ENCODE data around the gene IGF2BP1. TPM values are rescaled to one million over a fixed set of nuclear protein-coding genes. Genes with fewer than 3 reads are reported as not detected.
A peak's percentile ranks its signal among the peaks of the same experiment; 100 is the strongest.

Gene IGF2BP1
- total and polyA plus RNA-seq, 8 donors, result under 0.01 to 1.0 TPM; not detected in 6

GRCh38 chr17:48998587-48999440 lies 1.6 kb downstream of the IGF2BP1 start:
- no peak for TF ChIP-seq CTCF (IDR thresholded peaks at IDR 0.05)
- intact Hi-C loops (cut with DNase I), result no loop called here
- Histone ChIP-seq H3K9me3 (no peaks in the 10 kb centered on the region), H3K27me3 (peaks cover 30 to 84% (median 47%) of the 10 kb centered on the region in 4 donors), H3K27ac (no peak overlapping the region), H3K4me1 (no peaks in the 10 kb centered on the region), H3K4me3 (no peak overlapping the region), H3K36me3 (no peaks in the 10 kb centered on the region)
- WGBS, 2 donors, result 15 to 20% methylated on average over 25 of the region's 25 CpGs
- DNase-seq (no peak), FAIRE-seq (no peak), ATAC-seq (no peak)

- no peak overlapping the region for H3K27ac ChIP-seq
- intact Hi-C loops (cut with DNase I), result no loop called here
- no peak for ATAC-seq
- no peak for FAIRE-seq
- H3K4me3 ChIP-seq, result no peak overlapping the region
- no peak for DNase-seq
- H3K4me1 ChIP-seq, result no peaks in the 10 kb centered on the region
- WGBS, 2 donors, result 50 to 79% methylated on average over 1 of the region's 1 CpG
- no peaks in the 10 kb centered on the region for H3K36me3 ChIP-seq
- TF ChIP-seq CTCF (IDR thresholded peaks at IDR 0.05), result no peak
- peaks cover 20 to 80% (median 35%) of the 10 kb centered on the region in 4 donors for H3K27me3 ChIP-seq
- H3K9me3 ChIP-seq, result no peaks in the 10 kb centered on the region
These were observed 3.8 kb downstream of the IGF2BP1 start for GRCh38 chr17:49000943-49001342.

GRCh38 chr17:49001671-49002070 lies 4.5 kb downstream of the IGF2BP1 start:
- intact Hi-C loops (cut with DNase I), result no loop called here

GRCh38 chr17:49002331-49002730 lies 5.1 kb downstream of the IGF2BP1 start:
- H3K4me3 ChIP-seq, result no peak overlapping the region
- peaks cover 17 to 75% (median 31%) of the 10 kb centered on the region in 4 donors for H3K27me3 ChIP-seq
- ATAC-seq, result no peak
- no peak overlapping the region for H3K27ac ChIP-seq
- DNase-seq, result no peak
- no peaks in the 10 kb centered on the region for H3K4me1 ChIP-seq
- no peak for TF ChIP-seq CTCF (IDR thresholded peaks at IDR 0.05)
- intact Hi-C loops (cut with DNase I), result no loop called here
- peak; percentile 45 for FAIRE-seq
- no peaks in the 10 kb centered on the region for H3K36me3 ChIP-seq
- no peaks in the 10 kb centered on the region for H3K9me3 ChIP-seq
- 70 to 84% methylated on average over 2 of the region's 2 CpGs for WGBS, 2 donors

More at GRCh38 chr17:49001671-49002070, 4.5 kb downstream of the IGF2BP1 start:
- no peaks in the 10 kb centered on the region for H3K9me3 ChIP-seq
- FAIRE-seq (no peak), ATAC-seq (no peak), DNase-seq (no peak)
- no peaks in the 10 kb centered on the region for H3K4me1 ChIP-seq
- no peaks in the 10 kb centered on the region for H3K36me3 ChIP-seq
- H3K27me3 ChIP-seq, result peaks cover 17 to 73% (median 34%) of the 10 kb centered on the region in 4 donors
- no peak for TF ChIP-seq CTCF (IDR thresholded peaks at IDR 0.05)
- no peak overlapping the region for H3K27ac ChIP-seq
- H3K4me3 ChIP-seq, result no peak overlapping the region

- Histone ChIP-seq H3K36me3 (no peaks in the 10 kb centered on the region), H3K27me3 (peaks cover 14 to 71% (median 30%) of the 10 kb centered on the region in 4 donors), H3K9me3 (no peaks in the 10 kb centered on the region), H3K27ac (no peak overlapping the region), H3K4me3 (no peak overlapping the region), H3K4me1 (no peaks in the 10 kb centered on the region)
- intact Hi-C loops (cut with DNase I), result no loop called here
- FAIRE-seq, result no peak
- ATAC-seq, result no peak
- no peak for TF ChIP-seq CTCF (IDR thresholded peaks at IDR 0.05)
- no peak for DNase-seq
These were observed 5.6 kb downstream of the IGF2BP1 start for GRCh38 chr17:49002766-49003165.
